GM12874 (cell line): Measurements from ENCODE around the gene PTMS.

Experiments used
- CTCF ChIP-seq: IDR thresholded peaks from 2 replicates; pipeline ENCODE4 v1.5.1; 2011; ENCODE audit warnings: low read depth, mild to moderate bottlenecking, control low read depth, low read length, moderate library complexity; ENCODE audit not compliant: insufficient read depth

The PTMS gene

GRCh38 chr12:6775185-6776174 lies 9.3 kb downstream of the PTMS start:
- TF ChIP-seq CTCF = no peak

- no peak for TF ChIP-seq CTCF
These were observed 11.2 kb downstream of the PTMS start for GRCh38 chr12:6777386-6777785.

- no peak for TF ChIP-seq CTCF
These were observed 12.0 kb downstream of the PTMS start for GRCh38 chr12:6778217-6778573.

GRCh38 chr12:6778574-6779550 lies 12.7 kb downstream of the PTMS start:
- peak; percentile 91 for TF ChIP-seq CTCF

GRCh38 chr12:6779708-6780432 lies 13.7 kb downstream of the PTMS start:
- TF ChIP-seq CTCF = no peak

GRCh38 chr12:6780573-6780972 lies 14.4 kb downstream of the PTMS start:
- TF ChIP-seq CTCF = no peak

- no peak for TF ChIP-seq CTCF
These were observed 16.0 kb downstream of the PTMS start for GRCh38 chr12:6782119-6782518.
